Measurements from ENCODE around the gene FBXW10B. TPM values are rescaled to one million over a fixed set of nuclear protein-coding genes. Genes with fewer than 3 reads are reported as not detected.
A peak's percentile ranks its signal among the peaks of the same experiment; 100 is the strongest.
"Not testable (repeated sequence)": the region's sequence is repeated elsewhere in the genome, so short reads cannot be mapped to it uniquely, and the experiment has no call there.

FBXW10B gene
- 0.41 and 1.7 TPM in 2 replicates for total RNA-seq (2014; rRNA removed; shearing (Covaris generic))

GRCh38 chr17:15619331-15620058 lies at the start of gene FBXW10B:
Gene FBXW10B (minus strand): TSS chr17:15619704. CDS start chr17:15619512, 192 bp downstream.
- H3K4me3 ChIP-seq; H3K36me3 ChIP-seq; H3K9me3 ChIP-seq (replicated peaks); H3K27me3 ChIP-seq (replicated peaks); H3K27ac ChIP-seq; DNase-seq (ENCODE audit: low read depth in 1 of 2, low spot score in 2 of 2); H3K4me1 ChIP-seq (replicated peaks): not testable (repeated sequence)

- Histone ChIP-seq H3K27me3 (replicated peaks) (no peaks in the 10 kb centered on the region), H3K27ac (no peak overlapping the region), H3K4me3 (no peak overlapping the region), H3K36me3 (no peaks in the 10 kb centered on the region; the same call in 1 of the 2 replicates), H3K9me3 (replicated peaks) (no peaks in the 10 kb centered on the region), H3K4me1 (replicated peaks) (peaks cover 26% of the 10 kb centered on the region)
- no peak for DNase-seq (ENCODE audit: low read depth in 1 of 2, low spot score in 2 of 2)
These were observed 44.2 kb upstream of the FBXW10B start for GRCh38 chr17:15663691-15664090.

GRCh38 chr17:15663176-15663575 lies 43.7 kb upstream of the FBXW10B start:
- no peak for DNase-seq (ENCODE audit: low read depth in 1 of 2, low spot score in 2 of 2)
- H3K4me3 ChIP-seq = no peak overlapping the region
- H3K27me3 ChIP-seq (replicated peaks) = no peaks in the 10 kb centered on the region
- no peaks in the 10 kb centered on the region; the same call in 1 of the 2 replicates for H3K36me3 ChIP-seq
- no peaks in the 10 kb centered on the region for H3K9me3 ChIP-seq (replicated peaks)
- H3K27ac ChIP-seq = no peak overlapping the region
- peaks cover 31% of the 10 kb centered on the region for H3K4me1 ChIP-seq (replicated peaks)

- H3K4me3 ChIP-seq = no peak overlapping the region
- no peaks in the 10 kb centered on the region; the same call in 1 of the 2 replicates for H3K36me3 ChIP-seq
- H3K27ac ChIP-seq = no peak overlapping the region
- no peaks in the 10 kb centered on the region; the same call in 1 of the 2 replicates for H3K9me3 ChIP-seq (replicated peaks)
- no peak for DNase-seq (ENCODE audit: low read depth in 1 of 2, low spot score in 2 of 2)
- H3K4me1 ChIP-seq (replicated peaks) = peaks cover 36% of the 10 kb centered on the region
- H3K27me3 ChIP-seq (replicated peaks) = no peaks in the 10 kb centered on the region
These were observed 43.2 kb upstream of the FBXW10B start for GRCh38 chr17:15662681-15663080.

- Histone ChIP-seq H3K4me1 (replicated peaks) (peaks cover 52% of the 10 kb centered on the region), H3K27ac (peak overlapping the region; percentile 95), H3K4me3 (no peak overlapping the region), H3K36me3 (no peaks in the 10 kb centered on the region; the same call in 1 of the 2 replicates), H3K27me3 (replicated peaks) (no peaks in the 10 kb centered on the region), H3K9me3 (replicated peaks) (no peaks in the 10 kb centered on the region; the same call in 1 of the 2 replicates)
- DNase-seq (ENCODE audit: low read depth in 1 of 2, low spot score in 2 of 2) = peak; percentile 64 to 73
These were observed 40.6 kb upstream of the FBXW10B start for GRCh38 chr17:15660077-15660476.

GRCh38 chr17:15659663-15660062 lies 40.2 kb upstream of the FBXW10B start:
- no peaks in the 10 kb centered on the region; the same call in 1 of the 2 replicates for H3K9me3 ChIP-seq (replicated peaks)
- no peaks in the 10 kb centered on the region; the same call in 1 of the 2 replicates for H3K36me3 ChIP-seq
- DNase-seq (ENCODE audit: low read depth in 1 of 2, low spot score in 2 of 2) = peak; percentile 74 to 82
- no peaks in the 10 kb centered on the region for H3K27me3 ChIP-seq (replicated peaks)
- peaks cover 56% of the 10 kb centered on the region for H3K4me1 ChIP-seq (replicated peaks)
- H3K27ac ChIP-seq = peak overlapping the region; percentile 95
- no peak overlapping the region for H3K4me3 ChIP-seq

GRCh38 chr17:15659236-15659635 lies 39.7 kb upstream of the FBXW10B start:
- peaks cover 60% of the 10 kb centered on the region for H3K4me1 ChIP-seq (replicated peaks)
- no peaks in the 10 kb centered on the region for H3K27me3 ChIP-seq (replicated peaks)
- no peaks in the 10 kb centered on the region; the same call in 1 of the 2 replicates for H3K9me3 ChIP-seq (replicated peaks)
- H3K27ac ChIP-seq = peak overlapping the region; percentile 95
- peak; percentile 79 to 84 for DNase-seq (ENCODE audit: low read depth in 1 of 2, low spot score in 2 of 2)
- no peaks in the 10 kb centered on the region; the same call in 1 of the 2 replicates for H3K36me3 ChIP-seq
- H3K4me3 ChIP-seq = no peak overlapping the region

- peak overlapping the region; percentile 95 for H3K27ac ChIP-seq
- H3K4me3 ChIP-seq = no peak overlapping the region
- no peaks in the 10 kb centered on the region; the same call in 1 of the 2 replicates for H3K36me3 ChIP-seq
- no peaks in the 10 kb centered on the region for H3K27me3 ChIP-seq (replicated peaks)
- peaks cover 69% of the 10 kb centered on the region for H3K4me1 ChIP-seq (replicated peaks)
- H3K9me3 ChIP-seq (replicated peaks) = no peaks in the 10 kb centered on the region; the same call in 1 of the 2 replicates
- no peak for DNase-seq (ENCODE audit: low read depth in 1 of 2, low spot score in 2 of 2)
These were observed 38.8 kb upstream of the FBXW10B start for GRCh38 chr17:15658296-15658695.

- H3K36me3 ChIP-seq = no peaks in the 10 kb centered on the region; the same call in 1 of the 2 replicates
- no peak overlapping the region for H3K4me3 ChIP-seq
- H3K27ac ChIP-seq = peak overlapping the region; percentile 95
- DNase-seq (ENCODE audit: low read depth in 1 of 2, low spot score in 2 of 2) = no peak
- no peaks in the 10 kb centered on the region; the same call in 1 of the 2 replicates for H3K9me3 ChIP-seq (replicated peaks)
- H3K4me1 ChIP-seq (replicated peaks) = peaks cover 69% of the 10 kb centered on the region
- no peaks in the 10 kb centered on the region for H3K27me3 ChIP-seq (replicated peaks)
These were observed 38.4 kb upstream of the FBXW10B start for GRCh38 chr17:15657868-15658267.

- H3K27me3 ChIP-seq (replicated peaks) = no peaks in the 10 kb centered on the region
These were observed 35.5 kb upstream of the FBXW10B start for GRCh38 chr17:15654886-15655561.

GRCh38 chr17:15654401-15654800 lies 34.9 kb upstream of the FBXW10B start:
- DNase-seq (ENCODE audit: low read depth in 1 of 2, low spot score in 2 of 2); H3K4me3 ChIP-seq; H3K27me3 ChIP-seq (replicated peaks); H3K9me3 ChIP-seq (replicated peaks); H3K36me3 ChIP-seq: not testable (repeated sequence)
- Histone ChIP-seq H3K27ac (peak overlapping the region; percentile 85), H3K4me1 (replicated peaks) (peaks cover 66% of the 10 kb centered on the region)

More at GRCh38 chr17:15654886-15655561, 35.5 kb upstream of the FBXW10B start:
- H3K4me3 ChIP-seq = no peak overlapping the region
- H3K27ac ChIP-seq = peak overlapping the region; percentile 85
- H3K4me1 ChIP-seq (replicated peaks) = peaks cover 66% of the 10 kb centered on the region
- no peaks in the 10 kb centered on the region; the same call in 1 of the 2 replicates for H3K9me3 ChIP-seq (replicated peaks)
- DNase-seq (ENCODE audit: low read depth in 1 of 2, low spot score in 2 of 2) = peak in 1 of 2 experiments; percentile 69
- H3K36me3 ChIP-seq = no peaks in the 10 kb centered on the region

- H3K27ac ChIP-seq = no peak overlapping the region
- H3K36me3 ChIP-seq = peaks cover 15% of the 10 kb centered on the region
- peaks cover 64% of the 10 kb centered on the region for H3K4me1 ChIP-seq (replicated peaks)
- no peaks in the 10 kb centered on the region for H3K27me3 ChIP-seq (replicated peaks)
- no peak overlapping the region for H3K4me3 ChIP-seq
- no peaks in the 10 kb centered on the region; the same call in 1 of the 2 replicates for H3K9me3 ChIP-seq (replicated peaks)
- no peak for DNase-seq (ENCODE audit: low read depth in 1 of 2, low spot score in 2 of 2)
These were observed 33.5 kb upstream of the FBXW10B start for GRCh38 chr17:15652960-15653359.

- H3K27ac ChIP-seq = peak overlapping the region; percentile 67
- no peaks in the 10 kb centered on the region for H3K9me3 ChIP-seq (replicated peaks)
- DNase-seq (ENCODE audit: low read depth in 1 of 2, low spot score in 2 of 2) = peak; percentile 95 to 98
- peaks cover 56% of the 10 kb centered on the region for H3K4me1 ChIP-seq (replicated peaks)
- peaks cover 15% of the 10 kb centered on the region for H3K36me3 ChIP-seq
- peak overlapping the region; percentile 49 for H3K4me3 ChIP-seq
- no peaks in the 10 kb centered on the region for H3K27me3 ChIP-seq (replicated peaks)
These were observed 32.1 kb upstream of the FBXW10B start for GRCh38 chr17:15651583-15652110.
